GM18868 (cell line): ENCODE measurements around the gene DCUN1D2.
"Not testable (repeated sequence)": the region's sequence is repeated elsewhere in the genome, so short reads cannot be mapped to it uniquely, and the experiment has no call there.

Source experiments
- ATAC-seq: cut with Tn5 transposase; IDR thresholded peaks from one replicate; pipeline ENCODE4 v1.9.1; 2021; ENCODE audit warnings: mild to moderate bottlenecking, moderate library complexity; ENCODE audit not compliant: unreplicated experiment

The DCUN1D2 gene

DNA sequence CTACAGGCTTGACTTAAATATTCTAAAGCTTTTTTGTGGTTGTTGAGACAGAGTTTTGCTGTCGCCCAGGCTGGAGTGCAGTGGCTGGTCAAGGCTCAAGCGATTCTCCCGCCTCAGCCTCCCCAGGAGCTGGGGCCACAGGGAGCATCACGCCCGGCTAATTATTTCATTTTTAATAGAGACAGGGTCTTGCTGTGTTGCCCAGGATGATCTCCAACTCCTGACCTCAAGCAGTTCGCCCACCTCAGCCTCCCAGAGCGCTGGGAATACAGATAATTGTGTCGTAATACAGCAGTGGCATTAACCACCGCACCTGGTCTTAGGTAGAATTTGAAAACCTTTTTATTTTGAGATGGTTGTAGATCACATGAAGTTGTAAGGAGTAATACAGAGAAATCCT is 1.5 kb upstream of the DCUN1D2 start:
- no peak for ATAC-seq

DNA sequence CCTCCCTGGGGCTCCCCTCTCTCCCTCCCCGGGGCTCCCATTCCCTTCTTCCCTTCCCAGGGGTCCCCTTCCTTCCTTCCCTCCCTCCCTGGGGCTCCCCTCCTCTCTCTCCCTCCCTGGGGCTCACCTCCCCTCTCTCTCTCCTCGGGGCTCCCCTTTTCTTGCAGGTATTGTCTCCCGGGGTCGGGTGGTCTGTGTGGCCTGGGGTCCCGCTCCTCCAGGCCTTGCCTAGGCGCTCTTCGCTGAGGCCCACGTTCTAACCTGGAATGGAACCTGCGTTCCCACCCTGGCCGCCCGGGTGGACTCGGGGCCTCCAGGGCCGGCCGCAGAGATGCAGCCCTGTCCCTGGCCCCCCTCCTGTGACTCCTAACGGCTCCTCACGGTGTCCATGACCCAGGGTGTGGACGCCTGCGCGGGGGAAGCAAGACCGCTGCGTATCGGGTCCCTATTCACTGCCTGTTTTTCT is 940 bp upstream of the DCUN1D2 start:
- no peak for ATAC-seq

DNA sequence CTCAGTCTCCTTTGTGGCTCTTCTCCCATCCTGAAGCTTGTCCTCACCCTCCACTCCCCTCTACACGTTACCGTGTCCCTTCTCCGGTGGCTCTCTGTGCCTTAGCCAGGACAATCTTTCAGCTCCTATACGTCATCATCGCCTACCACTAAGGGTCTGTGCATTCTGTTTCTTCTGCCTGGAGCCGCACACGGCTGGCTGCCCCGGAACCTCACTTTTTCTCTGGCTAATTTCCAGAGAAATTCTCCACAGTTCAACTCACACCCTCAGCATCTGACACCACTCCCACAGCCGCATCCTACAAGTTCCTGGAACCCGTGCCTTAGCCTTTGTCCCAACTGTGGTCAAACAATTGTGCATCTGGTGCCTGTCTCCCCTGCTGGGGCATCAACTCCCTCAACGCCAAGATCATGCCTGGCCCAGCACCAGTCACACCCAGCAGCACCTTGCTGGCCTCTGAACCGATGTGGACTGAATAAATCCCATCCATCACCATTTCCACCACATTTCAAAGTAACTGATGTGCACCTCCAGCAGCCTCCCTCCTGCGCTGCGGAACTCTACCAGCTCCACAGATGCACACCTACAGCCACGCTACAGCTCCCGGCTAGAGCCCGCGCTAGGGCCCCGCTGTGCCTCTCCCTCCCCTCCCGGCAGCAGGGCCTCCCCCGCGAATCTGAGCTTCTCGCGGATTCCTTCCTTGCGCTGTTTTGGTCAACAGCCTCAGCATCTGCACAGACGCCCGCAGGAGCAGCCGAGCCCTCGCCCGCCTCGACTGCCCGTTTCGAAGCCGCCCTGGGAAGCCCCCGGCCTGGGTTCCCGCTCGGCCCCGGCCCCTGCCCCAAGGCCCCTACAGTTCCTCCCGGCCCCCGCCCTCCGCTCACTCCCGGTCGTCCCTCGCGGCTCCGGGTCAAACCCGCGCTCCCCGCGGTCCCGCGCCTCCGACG is 689 bp downstream of the DCUN1D2 start:
- ATAC-seq: peak; percentile 21

DNA sequence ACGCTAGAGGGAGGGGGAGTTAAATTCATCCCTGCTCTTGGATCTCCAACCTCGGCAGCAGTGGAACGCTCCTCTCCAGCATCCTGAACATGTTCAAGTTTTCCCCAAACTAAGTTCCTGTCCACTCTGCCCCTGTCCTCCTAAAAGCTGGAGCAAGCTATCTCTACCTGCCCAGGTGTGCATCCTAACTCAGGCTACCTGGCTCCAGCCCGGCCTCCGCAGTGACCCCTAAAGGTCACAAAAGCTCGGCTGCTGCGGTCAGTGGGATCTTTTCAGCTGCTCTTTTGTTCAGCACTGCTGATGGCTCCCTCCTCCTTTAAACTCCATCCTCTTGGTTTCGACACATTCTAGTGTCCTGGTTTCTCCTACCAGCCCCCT is 1.4 kb downstream of the DCUN1D2 start:
- no peak for ATAC-seq

DNA sequence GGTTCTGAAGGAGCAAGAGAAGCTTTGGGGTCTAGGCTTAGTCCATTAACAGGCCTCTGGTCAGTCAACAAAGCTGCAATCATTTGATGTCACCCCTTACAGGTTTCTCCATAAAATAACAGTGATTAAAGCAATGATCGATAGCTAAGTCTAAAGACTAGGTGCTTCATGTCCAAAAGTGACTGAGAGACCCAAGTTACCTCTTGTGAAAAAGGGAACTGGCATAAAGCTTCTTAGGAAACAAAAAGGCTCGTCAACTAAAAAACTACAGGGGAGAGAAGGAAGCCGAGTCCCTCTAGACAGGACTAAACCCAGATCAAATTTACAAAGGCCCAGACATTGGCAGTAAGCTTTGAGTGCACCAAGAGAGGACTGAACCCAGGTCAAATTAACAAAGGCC is 2.2 kb downstream of the DCUN1D2 start:
- no peak for ATAC-seq

DNA sequence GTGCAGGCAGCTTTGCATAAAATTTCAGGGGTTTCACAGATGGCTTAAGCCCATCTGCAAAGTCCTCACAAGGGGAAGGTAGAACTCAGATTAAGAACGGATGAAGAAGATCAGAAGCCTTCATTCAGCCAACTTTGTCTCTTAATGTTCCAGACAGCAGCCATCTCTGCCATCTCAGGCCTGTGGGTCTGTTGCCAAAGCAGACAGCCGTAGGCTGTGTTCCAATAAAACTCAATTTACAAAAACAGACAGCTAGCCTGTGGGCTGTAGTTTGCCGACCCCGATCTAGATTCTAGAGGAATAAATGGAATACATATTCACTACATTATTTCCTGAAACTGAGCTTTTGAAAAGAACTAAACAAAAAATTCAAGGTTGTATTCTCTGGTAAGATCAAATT is 3.8 kb downstream of the DCUN1D2 start:
- no peak for ATAC-seq

DNA sequence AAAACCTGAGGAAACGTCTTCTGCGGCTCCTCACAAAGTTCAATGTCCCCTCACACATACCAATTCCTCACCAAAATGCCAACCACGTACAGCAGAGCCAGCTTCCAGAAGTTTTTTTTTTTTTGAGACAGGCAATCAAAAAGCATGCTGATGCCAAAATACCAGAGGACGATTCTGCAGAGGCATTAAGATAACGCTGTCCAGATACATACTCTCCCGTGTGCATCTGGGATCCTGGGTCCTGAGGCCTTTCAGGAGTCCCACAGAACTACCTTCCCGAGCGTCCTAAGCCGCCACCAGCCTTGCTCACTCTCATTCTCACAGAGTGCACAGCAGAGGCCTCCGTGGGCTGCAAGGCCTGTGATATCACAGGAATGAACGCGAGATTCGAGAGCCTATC is 5.0 kb downstream of the DCUN1D2 start:
- no peak for ATAC-seq

DNA sequence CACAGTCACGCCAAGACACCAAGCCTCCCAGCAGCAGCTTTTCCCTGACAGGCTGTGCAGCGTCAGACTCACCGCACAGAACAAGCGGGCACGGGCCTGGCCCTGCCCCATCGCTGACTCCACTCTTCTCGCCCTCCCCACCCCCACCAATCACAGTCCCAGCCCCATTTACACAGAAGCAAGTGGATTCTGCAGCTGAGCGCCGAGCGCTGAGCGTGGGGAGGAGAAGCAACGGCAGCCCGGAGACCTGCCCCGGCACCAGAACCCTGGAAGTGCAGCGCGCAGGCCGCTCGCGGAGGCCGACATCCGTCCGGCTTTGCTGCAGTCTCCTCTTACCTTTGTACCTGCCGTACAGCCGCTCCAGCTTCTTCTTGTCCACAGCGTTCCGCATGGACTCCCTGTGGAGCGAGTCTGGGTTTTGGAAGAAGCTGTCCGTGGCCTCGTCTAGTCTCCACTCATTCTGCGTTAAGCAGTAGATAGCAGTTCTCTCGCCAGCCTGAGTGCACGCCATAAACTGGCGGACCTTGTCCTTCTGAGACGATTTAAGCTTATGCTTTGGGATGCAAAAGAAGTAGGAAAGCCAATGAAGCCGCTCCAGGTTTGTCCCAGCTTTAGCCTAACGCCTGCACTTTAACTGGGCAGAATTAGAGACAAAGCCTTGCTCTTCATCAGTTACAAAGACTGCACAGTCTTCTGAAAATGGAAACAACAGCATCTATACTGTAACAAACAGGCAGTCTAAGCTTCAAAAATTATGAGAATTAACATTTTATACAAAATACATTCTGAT is 6.8 kb downstream of the DCUN1D2 start:
- no peak for ATAC-seq

DNA sequence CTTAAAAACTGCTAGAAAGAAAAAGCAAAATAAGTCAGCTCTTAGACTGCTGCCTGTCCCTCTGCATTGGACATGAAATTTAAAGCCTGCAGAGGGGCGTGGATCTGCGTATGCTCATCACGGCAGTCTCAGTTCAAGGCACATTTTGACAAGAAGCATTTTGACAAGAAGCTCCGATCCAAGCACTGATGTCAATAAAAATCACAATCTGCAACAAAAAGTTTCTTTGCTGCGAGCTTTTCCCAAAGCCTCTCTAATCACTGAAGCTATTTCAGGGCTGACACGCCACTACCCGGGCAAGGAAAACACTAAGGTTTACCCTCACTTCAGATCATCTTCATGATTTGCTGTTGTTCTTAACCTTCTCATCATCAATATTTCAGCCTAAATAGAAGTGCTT is 7.4 kb downstream of the DCUN1D2 start:
- no peak for ATAC-seq

DNA sequence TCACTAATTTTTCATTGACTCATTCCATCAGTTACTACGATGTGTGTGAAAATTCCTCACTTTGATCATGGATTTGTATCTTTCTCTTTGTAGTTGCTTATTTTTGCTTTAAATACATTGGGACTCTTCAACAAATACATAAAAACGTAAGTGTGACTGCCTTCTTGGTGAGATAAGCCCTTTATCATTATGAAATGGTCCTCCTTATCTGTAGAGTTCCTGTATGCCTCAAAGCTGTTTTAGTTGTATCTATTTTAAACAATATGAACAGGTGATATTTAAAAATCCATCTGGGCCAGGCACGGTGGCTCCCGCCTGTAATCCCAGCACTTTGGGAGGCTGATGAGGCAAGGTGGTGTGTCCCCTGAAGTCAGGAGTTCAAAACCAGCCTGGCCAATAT is 11.3 kb downstream of the DCUN1D2 start:
- no peak for ATAC-seq

DNA sequence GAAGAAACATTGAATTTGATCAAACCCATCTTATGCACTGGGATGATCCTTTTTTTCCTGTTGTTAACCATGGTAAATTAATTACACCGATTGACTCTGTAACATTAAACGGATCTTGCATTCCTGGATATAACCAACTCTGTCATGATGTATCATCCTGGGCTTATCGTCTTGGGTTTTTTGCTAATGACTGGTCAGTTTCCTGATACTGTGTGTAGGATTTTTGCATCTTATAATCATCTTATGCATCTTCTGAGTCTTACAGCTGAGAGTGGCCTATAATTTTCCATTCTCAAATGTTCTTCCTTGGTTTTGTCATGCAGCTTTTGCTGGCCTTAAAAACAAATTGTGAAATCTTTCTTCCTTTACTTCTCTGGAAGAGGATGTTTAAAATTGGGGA is 12.8 kb downstream of the DCUN1D2 start:
- ATAC-seq: no peak

DNA sequence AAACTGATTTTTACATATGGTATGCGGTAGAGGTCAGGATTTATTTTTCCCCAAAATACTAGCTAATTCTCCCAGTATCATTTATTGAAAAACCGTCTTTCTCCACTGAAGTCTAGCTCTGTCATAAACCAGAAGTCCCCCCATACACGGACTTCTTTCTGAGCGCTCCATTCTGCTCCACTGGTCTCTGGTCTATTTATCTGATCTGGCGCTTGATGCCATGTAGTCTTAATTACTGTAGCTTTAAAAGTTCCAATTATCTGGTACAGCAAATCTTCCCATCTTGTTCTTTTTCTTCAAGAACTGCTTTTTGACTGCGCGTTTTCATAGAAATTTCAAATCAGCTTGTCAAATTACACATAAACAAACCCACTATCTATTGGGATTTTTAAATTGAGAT is 13.7 kb downstream of the DCUN1D2 start:
- no peak for ATAC-seq

DNA sequence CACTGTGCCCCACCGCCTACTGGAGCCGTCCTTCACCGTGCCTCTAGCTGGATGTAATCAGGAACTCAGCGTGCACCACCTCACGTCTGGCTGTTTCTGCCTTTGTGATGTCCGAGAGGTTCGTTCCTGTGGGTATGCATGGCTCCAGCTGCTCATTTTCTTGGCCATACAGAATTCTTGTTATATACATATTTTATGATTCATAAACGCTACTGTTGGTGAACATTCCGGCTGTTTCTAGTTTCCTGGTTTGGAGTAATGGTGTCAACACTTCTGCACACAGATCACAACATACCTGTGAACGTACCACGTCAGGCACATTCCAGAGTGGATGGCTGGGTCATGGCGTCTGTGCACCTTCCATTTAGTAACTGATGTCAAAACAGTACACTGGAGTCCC is 14.6 kb downstream of the DCUN1D2 start:
- ATAC-seq: no peak

DNA sequence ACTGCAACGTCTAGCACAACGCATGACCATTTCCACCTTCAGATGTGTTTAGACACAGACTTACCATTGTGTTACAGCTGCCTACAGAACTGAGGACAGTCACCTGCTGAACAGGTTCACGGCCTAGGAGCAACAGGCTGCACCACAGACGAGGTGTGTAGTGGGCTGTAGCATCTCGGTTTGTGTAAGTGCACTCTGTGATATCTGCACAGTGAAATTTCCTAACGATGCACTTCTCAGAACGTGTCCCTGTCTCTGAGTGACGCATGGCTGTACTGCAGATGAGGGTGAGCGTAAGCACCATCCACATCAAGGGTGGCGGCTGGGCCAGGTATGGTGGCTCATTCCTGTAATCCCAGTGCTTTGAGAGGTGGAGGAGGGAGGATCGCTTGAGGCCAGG is 15.2 kb downstream of the DCUN1D2 start:
- no peak for ATAC-seq

DNA sequence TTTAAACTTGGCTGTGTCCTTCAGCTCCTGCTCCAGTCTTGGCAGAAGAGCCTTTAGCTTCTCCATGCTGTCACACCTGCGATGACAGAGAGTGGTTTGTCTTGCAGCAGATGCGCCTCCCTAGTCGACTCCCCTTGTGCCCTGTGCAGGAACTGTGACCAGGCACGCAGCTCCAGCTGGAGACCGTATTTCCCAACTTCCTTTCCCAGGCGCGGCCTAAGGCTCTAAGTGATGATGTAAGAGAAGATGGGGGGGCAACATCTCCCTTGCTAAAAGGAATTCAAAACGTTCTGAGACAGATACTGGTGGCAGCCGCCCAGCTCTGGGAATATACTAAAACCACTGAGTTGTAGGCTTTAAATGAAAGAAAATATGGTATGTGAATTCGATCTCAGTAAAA is 16.3 kb downstream of the DCUN1D2 start:
- no peak for ATAC-seq

DNA sequence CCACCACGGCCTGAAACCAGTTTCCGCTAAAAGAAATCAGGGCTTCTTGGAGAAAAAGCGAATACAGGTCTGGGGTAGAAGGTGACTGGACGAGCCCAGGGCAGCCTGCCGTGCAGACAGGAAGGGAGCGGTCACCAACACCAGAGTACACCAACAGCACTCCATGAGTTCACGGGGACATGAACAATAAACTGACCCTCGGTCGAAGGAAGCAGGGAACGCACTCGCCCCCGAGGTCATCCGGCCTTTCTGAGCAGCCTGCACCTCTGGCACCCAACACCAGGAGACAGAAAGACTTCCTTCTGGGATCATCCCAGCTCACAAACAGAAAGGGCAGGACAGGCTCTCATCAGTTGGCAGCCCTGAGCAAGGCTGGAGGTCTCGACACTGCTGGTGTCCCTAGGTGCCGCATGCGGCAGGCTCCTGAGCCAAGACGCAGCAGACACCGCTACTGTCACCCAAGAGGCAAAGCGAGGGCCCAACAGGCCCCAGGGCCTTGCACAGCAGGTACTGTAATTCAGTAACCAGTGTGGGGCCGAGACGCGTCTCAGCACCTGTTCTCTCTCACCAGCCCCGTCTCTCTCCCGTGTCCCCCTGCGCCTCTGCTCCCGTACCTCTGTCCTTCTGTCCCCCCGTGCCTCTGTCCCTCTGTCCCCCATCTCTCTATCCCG is 18.0 kb downstream of the DCUN1D2 start:
- no peak for ATAC-seq

DNA sequence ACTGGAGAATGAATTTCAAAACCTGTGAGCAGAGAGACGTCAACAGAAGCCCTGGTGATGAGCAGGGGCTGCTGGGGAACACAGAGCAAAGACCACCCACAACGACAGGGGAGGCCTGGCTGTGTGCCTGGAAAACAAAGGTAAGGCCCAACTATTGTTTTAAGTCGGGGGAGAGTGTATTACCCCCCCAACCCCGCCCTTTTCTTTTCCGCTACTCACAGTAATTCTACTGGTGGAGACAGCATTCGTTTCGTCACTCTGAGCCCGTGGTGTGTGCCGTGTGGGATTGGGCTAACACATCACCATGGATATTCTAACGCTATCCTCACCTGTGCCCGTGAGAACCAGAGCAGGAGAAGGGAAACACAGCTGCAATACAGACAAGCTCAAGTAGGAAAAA is 18.7 kb downstream of the DCUN1D2 start:
- ATAC-seq: no peak

DNA sequence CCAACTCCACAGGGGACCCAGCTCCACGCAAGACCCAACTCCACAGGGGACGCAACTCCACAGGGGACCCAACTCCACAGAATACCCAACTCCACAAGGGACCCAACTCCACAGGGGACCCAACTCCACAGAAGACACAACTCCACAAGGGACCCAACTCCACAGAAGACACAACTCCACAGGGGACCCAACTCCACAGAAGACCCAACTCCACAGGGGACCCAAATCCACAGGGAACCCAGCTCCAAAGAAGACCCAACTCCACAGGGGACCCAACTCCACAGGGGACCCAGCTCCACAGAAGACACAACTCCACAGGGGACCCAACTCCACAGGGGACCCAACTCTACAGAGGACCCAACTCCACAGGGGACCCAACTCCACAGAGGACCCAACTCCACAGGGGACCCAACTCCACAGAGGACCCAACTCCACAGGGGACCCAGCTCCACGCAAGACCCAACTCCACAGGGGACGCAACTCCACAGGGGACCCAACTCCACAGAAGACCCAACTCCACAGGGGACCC is 19.8 kb downstream of the DCUN1D2 start:
- ATAC-seq: not testable (repeated sequence)

DNA sequence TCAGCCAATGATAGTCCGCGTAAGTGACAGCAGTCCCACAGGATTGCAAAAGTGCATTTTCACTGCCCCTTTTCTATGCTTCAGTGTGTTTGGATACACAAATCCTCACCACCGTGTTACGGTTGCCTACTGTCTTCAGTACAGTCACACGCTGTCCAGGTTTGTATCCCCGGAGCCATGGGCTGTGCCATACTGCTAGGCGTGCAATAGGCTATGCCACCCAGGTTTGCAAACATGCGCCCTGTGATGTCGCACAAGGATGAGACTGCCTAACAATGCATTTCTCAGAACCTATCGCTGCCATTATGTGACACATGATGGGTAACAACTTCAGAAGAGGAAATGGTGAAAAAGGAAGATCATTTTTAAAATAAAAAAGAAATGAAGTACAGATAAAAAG is 20.4 kb downstream of the DCUN1D2 start:
- no peak for ATAC-seq

DNA sequence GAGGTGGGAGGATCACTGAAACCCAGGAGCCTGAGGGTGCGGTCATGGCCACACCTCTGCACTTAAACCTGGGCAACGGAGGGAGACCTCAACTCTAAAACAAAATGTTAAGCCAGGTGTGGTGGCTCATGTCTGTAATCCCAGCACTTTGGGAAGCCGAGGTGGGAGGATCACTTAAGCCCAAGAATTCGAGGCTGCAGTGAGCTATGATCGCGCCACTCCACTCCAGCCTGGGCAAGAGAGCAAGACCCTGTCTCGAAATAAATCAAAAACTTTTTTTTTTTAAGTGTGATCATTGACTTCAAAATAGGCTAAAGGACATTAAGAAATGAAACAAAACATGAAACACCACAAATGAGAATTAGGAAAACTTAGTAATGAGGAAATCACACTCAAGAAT is 20.9 kb downstream of the DCUN1D2 start:
- no peak for ATAC-seq

DNA sequence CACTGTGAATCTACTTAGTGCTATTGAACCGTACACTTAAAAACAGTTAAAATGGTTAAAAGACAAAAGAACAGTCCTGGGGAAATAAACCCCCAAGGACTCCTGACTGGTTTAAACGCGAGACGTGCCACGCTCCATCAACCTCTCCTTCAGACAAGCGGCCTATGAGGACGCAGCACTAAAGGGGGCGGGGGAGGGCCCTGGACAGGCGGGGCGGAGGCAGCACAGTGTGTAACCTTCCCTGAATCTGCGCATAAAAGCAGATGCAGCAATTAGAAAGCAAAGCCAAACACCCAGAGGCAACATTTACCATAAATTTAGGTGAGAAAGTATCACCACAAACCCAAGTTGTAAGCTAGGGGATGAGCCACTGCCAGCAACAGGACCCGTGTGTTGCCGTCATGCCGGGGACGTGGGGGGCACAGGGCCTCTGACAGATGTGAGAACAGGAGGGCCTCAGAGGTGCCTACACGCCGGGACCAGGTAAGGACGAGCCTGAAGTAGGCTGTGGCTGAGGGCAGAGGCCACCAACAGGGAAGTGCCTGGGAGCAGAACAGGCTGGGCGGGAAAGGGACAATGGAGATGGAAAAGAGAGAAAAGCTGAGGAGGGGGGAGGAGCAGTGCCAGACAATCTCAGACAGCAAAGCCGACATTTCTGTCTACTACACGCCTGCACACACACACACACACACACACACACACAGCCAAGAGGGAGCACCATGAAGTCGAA is 21.9 kb downstream of the DCUN1D2 start:
- ATAC-seq: no peak
